HUES6 (cell line): ENCODE data around the gene PPP2R2C.
A peak's percentile ranks its signal among the peaks of the same experiment; 100 is the strongest.

Experiments
- H3K27ac ChIP-seq: 2 replicates; pipeline ENCODE4 v1.7.0; 2013; ENCODE audit warnings: low read depth, mild to moderate bottlenecking, low read length, inconsistent platforms
- H3K27me3 ChIP-seq: 2 replicates; pipeline ENCODE4 v1.6.1; 2013; ENCODE audit warnings: low read length; ENCODE audit not compliant: control insufficient read depth, insufficient read depth
- H3K36me3 ChIP-seq: 2 replicates; pipeline ENCODE4 v1.6.1; 2013; ENCODE audit warnings: low read length; ENCODE audit not compliant: control insufficient read depth, insufficient read depth
- H3K4me1 ChIP-seq: 2 replicates; pipeline ENCODE4 v1.6.1; 2013; ENCODE audit warnings: low read length; ENCODE audit not compliant: control insufficient read depth, insufficient read depth
- H3K4me3 ChIP-seq: 2 replicates; pipeline ENCODE4 v1.5.1; 2013; ENCODE audit warnings: low read depth, low read length
- H3K9ac ChIP-seq: one replicate; pipeline ENCODE4 v1.6.1; 2013; ENCODE audit warnings: mild to moderate bottlenecking, low read length
- H3K9me3 ChIP-seq: 2 replicates; pipeline ENCODE4 v1.6.1; 2013; ENCODE audit warnings: low read depth, low read length; ENCODE audit not compliant: control insufficient read depth, insufficient read depth

The PPP2R2C gene

DNA sequence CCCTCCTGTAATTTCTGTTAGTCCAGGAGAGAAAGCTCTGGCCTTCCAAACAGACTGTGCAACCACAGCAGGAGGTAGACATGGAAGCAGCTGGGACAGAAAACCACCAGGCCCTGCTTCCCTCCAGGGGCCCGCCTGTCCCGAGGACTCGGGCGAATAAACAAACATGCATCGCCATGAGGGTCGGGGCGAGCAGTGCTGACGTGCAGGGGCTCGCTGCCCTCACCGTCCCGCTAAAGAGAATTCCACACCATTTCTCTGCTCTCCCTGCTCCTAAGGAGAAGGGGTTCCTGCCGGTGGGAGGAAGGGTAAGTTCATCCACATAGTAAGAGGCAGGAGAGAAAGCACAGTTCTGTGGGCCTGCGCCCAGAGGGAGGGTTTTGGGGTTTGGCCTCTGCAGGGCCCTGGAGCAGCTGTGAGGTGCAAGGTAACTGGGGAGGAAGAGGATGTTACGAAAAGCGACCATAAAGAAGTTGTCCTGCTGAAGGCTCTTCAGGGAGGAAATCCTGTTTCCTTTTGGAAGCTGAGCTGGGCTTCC, 147.9 kb downstream of the PPP2R2C start:
- no peaks in the 10 kb centered on the region; the same call in 1 of the 2 replicates for H3K27me3 ChIP-seq
- no peak overlapping the region for H3K4me3 ChIP-seq
- no peak overlapping the region for H3K27ac ChIP-seq
- no peak overlapping the region for H3K9ac ChIP-seq
- H3K9me3 ChIP-seq: peaks cover 3% of the 10 kb centered on the region
- peaks cover 14% of the 10 kb centered on the region for H3K4me1 ChIP-seq
- H3K36me3 ChIP-seq: no peaks in the 10 kb centered on the region

DNA sequence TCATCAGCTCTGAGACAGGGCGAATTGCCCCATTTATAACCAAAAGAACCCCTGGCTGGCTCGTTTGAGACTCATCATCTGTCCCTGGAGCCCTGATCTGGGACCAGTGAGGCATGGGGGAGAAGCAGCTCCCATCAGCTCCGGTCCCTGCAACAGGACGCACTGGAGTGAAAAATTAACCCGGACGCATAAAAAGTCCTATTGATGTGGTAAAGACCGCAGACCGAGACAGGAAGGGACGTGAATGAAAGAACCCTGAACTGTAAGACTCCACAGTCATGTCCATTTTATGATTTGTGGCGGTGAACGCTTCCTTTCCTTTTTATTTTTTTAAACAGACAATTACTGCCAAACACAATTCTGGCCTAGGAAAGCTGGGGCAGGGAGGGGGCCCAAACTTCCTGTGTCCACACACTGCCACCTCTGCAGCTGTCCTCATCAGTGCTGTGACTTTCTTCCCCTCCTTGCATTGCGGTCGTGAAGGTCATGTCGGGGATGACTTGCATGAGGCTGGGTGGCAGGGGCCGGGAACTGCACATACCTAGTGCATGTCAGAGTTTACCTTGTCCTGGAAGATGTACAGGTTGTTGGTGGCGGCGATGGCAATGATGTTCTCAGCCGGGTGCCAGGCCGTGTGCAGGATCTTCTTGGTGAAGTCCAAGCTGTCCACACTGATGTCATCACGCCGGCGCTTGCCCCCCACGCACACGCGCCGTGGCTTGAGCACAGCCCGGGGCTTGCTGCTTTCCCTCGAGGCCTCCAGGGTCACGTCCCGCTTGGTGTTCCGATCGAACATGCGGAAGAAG, 149.4 kb downstream of the PPP2R2C start:
- Histone ChIP-seq H3K9me3 (peaks cover 3% of the 10 kb centered on the region), H3K36me3 (no peaks in the 10 kb centered on the region), H3K27me3 (no peaks in the 10 kb centered on the region), H3K9ac (no peak overlapping the region), H3K27ac (no peak overlapping the region), H3K4me1 (peaks cover 14% of the 10 kb centered on the region), H3K4me3 (no peak overlapping the region)

DNA sequence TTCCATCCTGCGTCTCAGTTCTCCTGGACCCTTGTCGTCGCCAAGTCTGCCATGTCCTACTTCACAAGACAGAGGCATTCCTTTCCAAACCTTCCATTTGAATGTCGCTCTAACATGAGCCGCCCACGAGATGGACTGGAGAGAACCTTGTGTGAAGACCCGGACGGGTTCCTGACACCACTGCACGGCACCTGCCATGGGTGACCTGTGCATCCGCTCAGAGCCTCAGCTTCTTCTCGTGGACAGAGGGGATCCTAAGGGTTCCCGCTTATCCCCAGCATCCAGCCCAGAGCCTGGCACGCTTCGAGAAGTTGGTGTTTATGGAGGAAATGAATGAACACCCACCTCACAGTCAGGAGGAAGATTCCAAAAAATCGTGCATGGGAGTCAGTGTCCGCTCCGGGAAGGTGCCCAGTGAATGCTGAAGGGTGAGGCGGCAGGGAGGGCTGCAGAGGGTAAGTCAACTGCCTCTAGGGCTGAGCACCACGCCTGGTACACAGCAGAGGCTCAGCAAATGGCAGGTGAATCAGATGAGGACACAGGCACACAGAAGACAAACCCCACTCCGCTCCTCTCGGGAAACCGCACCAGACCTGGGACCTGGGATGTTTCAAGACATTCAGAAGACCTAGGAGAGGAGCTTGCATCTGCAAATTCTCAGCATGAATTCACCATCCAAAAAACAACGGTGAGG, 150.2 kb downstream of the PPP2R2C start:
- Histone ChIP-seq H3K4me3 (no peak overlapping the region), H3K27ac (no peak overlapping the region), H3K9me3 (peaks cover 3% of the 10 kb centered on the region), H3K9ac (no peak overlapping the region), H3K27me3 (no peaks in the 10 kb centered on the region), H3K4me1 (peaks cover 14% of the 10 kb centered on the region), H3K36me3 (no peaks in the 10 kb centered on the region)

DNA sequence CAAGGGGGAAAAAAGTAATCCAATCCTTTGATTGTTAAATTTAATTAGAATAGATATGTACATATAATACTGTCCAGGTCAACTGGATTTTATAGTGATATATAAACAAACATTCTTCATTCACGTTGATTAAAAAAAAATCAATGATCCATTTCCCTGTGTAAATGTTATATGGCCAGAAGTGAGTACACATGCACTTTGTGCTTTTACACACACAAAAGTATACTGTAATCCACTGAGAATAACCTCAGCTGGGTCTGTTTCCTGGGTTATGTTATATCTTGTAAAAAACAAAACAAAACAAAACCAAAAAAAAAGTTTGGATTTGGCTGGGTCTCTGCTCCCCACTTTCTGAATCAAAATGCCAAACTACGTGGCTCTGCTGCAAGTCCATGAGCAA, 151.1 kb downstream of the PPP2R2C start:
- no peak overlapping the region for H3K27ac ChIP-seq
- H3K9me3 ChIP-seq: peaks cover 3% of the 10 kb centered on the region
- no peak overlapping the region for H3K4me3 ChIP-seq
- no peak overlapping the region for H3K9ac ChIP-seq
- no peaks in the 10 kb centered on the region for H3K27me3 ChIP-seq
- H3K36me3 ChIP-seq: no peaks in the 10 kb centered on the region
- H3K4me1 ChIP-seq: peaks cover 14% of the 10 kb centered on the region

DNA sequence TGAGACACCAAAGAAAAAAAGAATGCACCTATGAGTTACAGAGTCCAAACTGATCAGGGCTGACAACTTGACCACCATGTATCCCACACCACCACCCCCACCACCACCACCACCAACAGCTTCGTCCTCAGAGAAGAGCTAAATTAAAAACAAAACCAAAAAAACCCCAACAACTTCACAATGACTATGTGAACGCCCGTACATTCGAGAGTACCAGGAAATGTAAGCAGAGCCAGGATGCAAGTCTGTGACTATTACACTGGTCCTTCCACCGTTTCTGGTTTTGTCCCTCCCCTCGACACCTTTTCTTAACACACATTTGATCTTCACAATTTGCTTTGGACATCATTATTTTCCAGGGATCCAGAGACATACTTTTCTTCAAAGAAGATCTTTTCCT, 151.8 kb downstream of the PPP2R2C start:
- no peaks in the 10 kb centered on the region for H3K27me3 ChIP-seq
- peaks cover 3% of the 10 kb centered on the region for H3K9me3 ChIP-seq
- no peak overlapping the region for H3K9ac ChIP-seq
- no peaks in the 10 kb centered on the region for H3K36me3 ChIP-seq
- no peak overlapping the region for H3K4me3 ChIP-seq
- H3K27ac ChIP-seq: no peak overlapping the region
- H3K4me1 ChIP-seq: peaks cover 14% of the 10 kb centered on the region

DNA sequence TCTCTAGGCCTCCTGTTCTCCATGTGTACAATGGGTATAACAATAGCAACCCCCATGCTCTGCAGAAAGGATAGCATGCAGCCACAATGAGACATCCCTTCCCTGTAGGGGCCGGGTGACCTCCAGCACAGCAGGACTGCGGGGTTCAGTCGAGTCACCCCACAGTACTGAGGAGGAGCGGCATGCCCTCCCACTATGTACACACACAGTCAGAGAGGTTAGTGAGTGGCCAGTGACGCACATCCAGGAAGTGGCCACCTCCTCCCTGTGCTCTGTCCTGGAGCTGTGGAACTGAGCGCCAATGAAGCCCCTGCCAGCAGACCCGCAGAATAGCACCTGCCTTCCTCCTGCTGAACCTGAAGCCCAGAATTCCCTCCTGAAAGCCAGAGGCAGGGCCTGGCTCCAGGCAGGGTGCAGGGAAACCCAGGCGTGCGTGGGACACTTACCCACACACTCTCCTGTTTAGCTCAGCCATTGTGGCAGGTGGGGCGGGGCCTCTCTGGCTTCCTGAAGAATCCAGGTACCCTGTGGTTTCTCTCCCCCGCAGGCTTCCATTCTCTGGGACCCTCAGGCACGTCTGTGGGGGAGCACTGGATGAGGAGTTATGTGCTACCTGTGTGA, 152.8 kb downstream of the PPP2R2C start:
- H3K36me3 ChIP-seq: no peaks in the 10 kb centered on the region
- no peak overlapping the region for H3K27ac ChIP-seq
- H3K4me1 ChIP-seq: peaks cover 3% of the 10 kb centered on the region; the same call in 1 of the 2 replicates
- peaks cover 3% of the 10 kb centered on the region for H3K9me3 ChIP-seq
- H3K4me3 ChIP-seq: no peak overlapping the region
- no peaks in the 10 kb centered on the region for H3K27me3 ChIP-seq
- no peak overlapping the region for H3K9ac ChIP-seq

DNA sequence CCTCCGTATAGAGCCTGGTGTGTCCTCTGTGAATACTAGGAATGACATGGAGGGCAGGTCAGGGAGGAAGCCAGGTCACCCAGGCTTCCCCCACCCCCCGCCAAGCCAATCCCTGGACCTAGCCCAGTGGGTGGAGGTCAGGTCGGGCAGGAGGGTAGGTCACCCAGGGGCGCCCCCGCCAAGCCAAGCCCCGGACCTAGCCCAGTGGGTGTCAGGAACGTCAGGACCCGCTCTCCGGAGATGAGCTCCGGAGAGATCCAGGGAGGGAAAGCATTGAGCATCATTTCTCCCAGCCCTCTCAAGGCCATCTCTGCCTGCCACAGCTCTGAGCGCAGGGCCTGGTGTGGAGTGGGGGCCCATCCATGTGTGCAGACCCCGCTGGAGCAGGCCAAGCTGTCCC, 154.2 kb downstream of the PPP2R2C start:
- Histone ChIP-seq H3K4me3 (no peak overlapping the region), H3K9me3 (peaks cover 3% of the 10 kb centered on the region), H3K27me3 (no peaks in the 10 kb centered on the region), H3K27ac (no peak overlapping the region), H3K9ac (no peak overlapping the region), H3K4me1 (no peaks in the 10 kb centered on the region), H3K36me3 (no peaks in the 10 kb centered on the region)

DNA sequence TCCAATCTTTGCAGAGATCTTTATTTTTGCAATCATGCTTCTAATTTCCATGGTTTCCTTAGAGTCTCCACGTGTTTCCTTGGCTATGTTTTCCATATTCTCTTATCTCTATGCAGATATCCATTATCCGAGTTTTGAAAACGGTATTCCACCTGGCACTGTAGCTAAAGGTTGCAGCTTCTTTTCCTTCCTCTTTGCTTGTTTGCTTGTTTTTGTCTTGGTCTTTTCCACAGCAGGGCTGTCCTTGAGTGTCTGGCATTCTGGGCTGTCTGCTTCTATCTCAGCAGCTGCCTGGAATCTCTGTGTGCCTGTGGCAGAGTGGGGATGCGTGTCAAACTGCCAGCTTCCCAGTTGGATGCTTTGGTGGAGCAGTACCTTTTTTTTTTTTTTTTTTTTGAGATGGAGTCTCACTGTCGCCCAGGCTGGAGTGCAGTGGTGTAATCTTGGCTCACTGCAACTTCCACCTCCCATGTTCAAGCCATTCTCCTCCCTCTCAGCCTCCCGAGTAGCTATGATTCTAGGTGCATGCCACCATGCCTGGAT, 155.9 kb downstream of the PPP2R2C start:
- Histone ChIP-seq H3K27me3 (no peaks in the 10 kb centered on the region), H3K9ac (no peak overlapping the region), H3K4me3 (no peak overlapping the region), H3K27ac (no peak overlapping the region), H3K9me3 (peaks cover 3% of the 10 kb centered on the region), H3K4me1 (no peaks in the 10 kb centered on the region), H3K36me3 (no peaks in the 10 kb centered on the region)

DNA sequence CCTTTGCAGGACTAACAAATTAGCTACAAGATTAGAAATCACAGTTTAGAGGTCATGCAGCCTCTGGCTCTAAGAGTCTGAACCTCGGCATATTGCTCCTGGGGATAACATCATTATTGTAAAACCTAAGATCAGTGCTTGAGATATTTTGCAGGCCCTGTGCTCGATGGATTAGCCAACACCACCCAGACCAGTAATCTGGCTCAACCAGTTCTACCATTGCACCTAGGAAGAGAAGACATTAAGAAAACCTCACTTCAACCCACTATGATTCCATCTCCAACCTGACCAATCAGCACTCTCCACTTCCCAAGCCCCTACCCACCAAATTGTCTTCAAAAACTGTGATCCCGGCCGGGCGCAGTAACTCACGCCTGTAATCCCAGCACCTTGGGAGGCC, 159.2 kb downstream of the PPP2R2C start:
- Histone ChIP-seq H3K27me3 (peaks cover 18% of the 10 kb centered on the region), H3K4me3 (no peak overlapping the region), H3K27ac (no peak overlapping the region), H3K36me3 (no peaks in the 10 kb centered on the region), H3K9ac (no peak overlapping the region), H3K4me1 (no peaks in the 10 kb centered on the region), H3K9me3 (no peaks in the 10 kb centered on the region)

DNA sequence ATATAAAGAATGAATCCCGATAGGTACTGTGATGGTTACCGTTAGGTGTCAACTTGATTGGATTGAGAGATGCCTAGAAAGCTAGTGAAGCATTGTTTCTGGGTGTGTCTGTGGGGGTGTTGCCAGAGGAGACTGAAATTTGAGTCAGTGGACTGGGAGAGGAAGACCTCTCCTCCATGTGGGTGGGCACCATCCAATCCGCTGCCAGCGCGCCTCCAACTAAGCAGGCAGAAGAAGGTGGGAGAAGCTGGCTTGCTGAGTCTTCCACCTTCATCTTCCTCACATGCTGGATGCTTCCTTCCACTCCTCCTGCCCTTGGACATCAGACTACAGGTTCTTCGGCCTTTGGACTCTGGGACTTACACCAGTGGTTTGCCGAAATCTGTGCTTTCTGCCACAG, 162.6 kb downstream of the PPP2R2C start:
- no peaks in the 10 kb centered on the region for H3K4me1 ChIP-seq
- H3K36me3 ChIP-seq: no peaks in the 10 kb centered on the region
- H3K4me3 ChIP-seq: peak overlapping the region; percentile 70
- H3K27ac ChIP-seq: no peak overlapping the region
- peaks cover 18% of the 10 kb centered on the region for H3K27me3 ChIP-seq
- H3K9ac ChIP-seq: no peak overlapping the region
- no peaks in the 10 kb centered on the region for H3K9me3 ChIP-seq
